ENCODE results near the gene RERE.

DNA sequence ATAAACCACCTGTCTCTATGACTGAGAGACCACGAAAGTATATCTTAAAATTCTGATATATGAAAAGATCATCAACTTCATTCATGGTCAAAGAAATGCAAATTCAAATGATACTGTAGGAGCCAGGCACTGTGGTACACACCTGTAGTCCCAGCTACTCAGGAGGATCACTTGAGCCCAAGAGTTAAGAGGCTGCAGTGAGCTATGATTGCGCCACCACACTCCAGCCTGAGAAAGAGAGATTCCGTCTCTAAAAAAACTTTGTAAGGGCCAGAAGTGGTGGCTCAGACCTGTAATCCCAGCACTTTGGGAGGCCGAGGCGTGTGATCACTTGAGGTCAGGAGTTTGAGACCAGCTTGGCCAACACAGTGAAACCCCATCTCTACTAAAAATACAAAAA lies 17.0 kb downstream of the RERE start:
- TF ChIP-seq, protein P1, sequence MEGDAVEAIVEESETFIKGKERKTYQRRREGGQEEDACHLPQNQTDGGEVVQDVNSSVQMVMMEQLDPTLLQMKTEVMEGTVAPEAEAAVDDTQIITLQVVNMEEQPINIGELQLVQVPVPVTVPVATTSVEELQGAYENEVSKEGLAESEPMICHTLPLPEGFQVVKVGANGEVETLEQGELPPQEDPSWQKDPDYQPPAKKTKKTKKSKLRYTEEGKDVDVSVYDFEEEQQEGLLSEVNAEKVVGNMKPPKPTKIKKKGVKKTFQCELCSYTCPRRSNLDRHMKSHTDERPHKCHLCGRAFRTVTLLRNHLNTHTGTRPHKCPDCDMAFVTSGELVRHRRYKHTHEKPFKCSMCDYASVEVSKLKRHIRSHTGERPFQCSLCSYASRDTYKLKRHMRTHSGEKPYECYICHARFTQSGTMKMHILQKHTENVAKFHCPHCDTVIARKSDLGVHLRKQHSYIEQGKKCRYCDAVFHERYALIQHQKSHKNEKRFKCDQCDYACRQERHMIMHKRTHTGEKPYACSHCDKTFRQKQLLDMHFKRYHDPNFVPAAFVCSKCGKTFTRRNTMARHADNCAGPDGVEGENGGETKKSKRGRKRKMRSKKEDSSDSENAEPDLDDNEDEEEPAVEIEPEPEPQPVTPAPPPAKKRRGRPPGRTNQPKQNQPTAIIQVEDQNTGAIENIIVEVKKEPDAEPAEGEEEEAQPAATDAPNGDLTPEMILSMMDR (IDR thresholded peaks at IDR 0.05) = no peak
- TF ChIP-seq POLR2A (IDR thresholded peaks at IDR 0.05) = no peak

All from adrenal gland (tissue), 5 donors.